Superior temporal gyrus (tissue), 1 donor: ENCODE results near the gene FGFR3.

Experiments
- DNase-seq: peaks from one replicate; pipeline ENCODE4 v3.0.0-alpha.2; 2016; ENCODE audit errors: extremely low spot score

The FGFR3 gene

GRCh38 chr4:1787411-1788077 lies 5.5 kb upstream of the FGFR3 start:
- DNase-seq: no peak

- DNase-seq: no peak
Observed at GRCh38 chr4:1788254-1788973, 4.7 kb upstream of the FGFR3 start.

- DNase-seq: no peak
Observed at GRCh38 chr4:1789552-1789951, 3.5 kb upstream of the FGFR3 start.

GRCh38 chr4:1790005-1790404 lies 3.1 kb upstream of the FGFR3 start:
- DNase-seq: no peak

GRCh38 chr4:1792158-1792831 lies 798 bp upstream of the FGFR3 start:
- no peak for DNase-seq

- no peak for DNase-seq
Observed at GRCh38 chr4:1793496-1793840, 375 bp downstream of the FGFR3 start.

GRCh38 chr4:1793940-1794808 lies 1.1 kb downstream of the FGFR3 start:
- no peak for DNase-seq

GRCh38 chr4:1794809-1795298 lies 1.8 kb downstream of the FGFR3 start:
- DNase-seq: no peak

- no peak for DNase-seq
Observed at GRCh38 chr4:1795299-1796195, 2.5 kb downstream of the FGFR3 start.

GRCh38 chr4:1796486-1797204 lies 3.6 kb downstream of the FGFR3 start:
- no peak for DNase-seq

- DNase-seq: no peak
Observed at GRCh38 chr4:1797298-1797860, 4.3 kb downstream of the FGFR3 start.

- no peak for DNase-seq
Observed at GRCh38 chr4:1797861-1798579, 4.9 kb downstream of the FGFR3 start.

- no peak for DNase-seq
Observed at GRCh38 chr4:1798580-1799386, 5.7 kb downstream of the FGFR3 start.

GRCh38 chr4:1799387-1800375 lies 6.6 kb downstream of the FGFR3 start:
- no peak for DNase-seq

- no peak for DNase-seq
Observed at GRCh38 chr4:1800805-1801204, 7.7 kb downstream of the FGFR3 start.

GRCh38 chr4:1801286-1801958 lies 8.3 kb downstream of the FGFR3 start:
- no peak for DNase-seq
